Parathyroid adenoma (tissue), 2 donors: ENCODE measurements around the gene RBM4.

Source experiments
- H2AFZ ChIP-seq: fragments of 300-600 bp; sonication (generic); one replicate; pipeline ENCODE4 v1.7.0; 2017; ENCODE audit warnings: antibody characterized with exemption, mild to moderate bottlenecking
- H3K27ac ChIP-seq: fragments of 300-600 bp; sonication (generic); one replicate; pipeline ENCODE4 v1.7.0; 2017
- H3K27me3 ChIP-seq: fragments of 300-600 bp; sonication (generic); one replicate; pipeline ENCODE4 v1.7.0; 2017; ENCODE audit warnings: low read length; ENCODE audit not compliant: control insufficient read depth, insufficient read depth
- H3K36me3 ChIP-seq: fragments of 300-600 bp; sonication (generic); one replicate; pipeline ENCODE4 v1.7.0; 2017; ENCODE audit warnings: low read length; ENCODE audit not compliant: control insufficient read depth, insufficient read depth
- H3K4me1 ChIP-seq: fragments of 300-600 bp; sonication (generic); one replicate; pipeline ENCODE4 v1.7.0; 2017; ENCODE audit warnings: control low read depth
- H3K4me2 ChIP-seq: fragments of 300-600 bp; sonication (generic); one replicate; pipeline ENCODE4 v1.7.0; 2017; ENCODE audit warnings: low read length
- H3K4me3 ChIP-seq: fragments of 300-600 bp; sonication (generic); one replicate; pipeline ENCODE4 v1.7.0; 2017; ENCODE audit warnings: low read depth, low read length
- H3K79me2 ChIP-seq: fragments of 300-600 bp; sonication (generic); one replicate; pipeline ENCODE4 v1.7.0; 2017; ENCODE audit warnings: control low read depth
- H3K9ac ChIP-seq: fragments of 300-600 bp; sonication (generic); one replicate; pipeline ENCODE4 v1.7.0; 2017; ENCODE audit warnings: mild to moderate bottlenecking
- H3K9me3 ChIP-seq: fragments of 300-600 bp; sonication (generic); one replicate; pipeline ENCODE4 v1.7.0; 2017; ENCODE audit warnings: low read length; ENCODE audit not compliant: control insufficient read depth
- TF ChIP-seq, protein P1 (sequence below): fragments of 300-600 bp; sonication (generic); IDR thresholded peaks from one replicate; pipeline ENCODE4 v1.7.0; 2017; ENCODE audit warnings: antibody characterized with exemption, mild to moderate bottlenecking
- donor health status: primary hyperparathyroidism.

Gene RBM4

GRCh38 chr11:66683877-66684276 is 45.4 kb downstream of the RBM4 start:
- H3K9ac ChIP-seq, result no peak overlapping the region
- H3K27me3 ChIP-seq, result no peaks in the 10 kb centered on the region
- no peaks in the 10 kb centered on the region for H3K79me2 ChIP-seq
- H3K36me3 ChIP-seq, result no peaks in the 10 kb centered on the region
- H3K27ac ChIP-seq, result no peak overlapping the region
- no peak overlapping the region for H3K4me3 ChIP-seq
- no peak overlapping the region for H3K4me2 ChIP-seq
- no peaks in the 10 kb centered on the region for H3K4me1 ChIP-seq
- H2AFZ ChIP-seq, result no peak overlapping the region
- TF ChIP-seq, protein P1, sequence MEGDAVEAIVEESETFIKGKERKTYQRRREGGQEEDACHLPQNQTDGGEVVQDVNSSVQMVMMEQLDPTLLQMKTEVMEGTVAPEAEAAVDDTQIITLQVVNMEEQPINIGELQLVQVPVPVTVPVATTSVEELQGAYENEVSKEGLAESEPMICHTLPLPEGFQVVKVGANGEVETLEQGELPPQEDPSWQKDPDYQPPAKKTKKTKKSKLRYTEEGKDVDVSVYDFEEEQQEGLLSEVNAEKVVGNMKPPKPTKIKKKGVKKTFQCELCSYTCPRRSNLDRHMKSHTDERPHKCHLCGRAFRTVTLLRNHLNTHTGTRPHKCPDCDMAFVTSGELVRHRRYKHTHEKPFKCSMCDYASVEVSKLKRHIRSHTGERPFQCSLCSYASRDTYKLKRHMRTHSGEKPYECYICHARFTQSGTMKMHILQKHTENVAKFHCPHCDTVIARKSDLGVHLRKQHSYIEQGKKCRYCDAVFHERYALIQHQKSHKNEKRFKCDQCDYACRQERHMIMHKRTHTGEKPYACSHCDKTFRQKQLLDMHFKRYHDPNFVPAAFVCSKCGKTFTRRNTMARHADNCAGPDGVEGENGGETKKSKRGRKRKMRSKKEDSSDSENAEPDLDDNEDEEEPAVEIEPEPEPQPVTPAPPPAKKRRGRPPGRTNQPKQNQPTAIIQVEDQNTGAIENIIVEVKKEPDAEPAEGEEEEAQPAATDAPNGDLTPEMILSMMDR, result no peak
- H3K9me3 ChIP-seq, result no peaks in the 10 kb centered on the region

- H3K27ac ChIP-seq, result no peak overlapping the region
- H3K36me3 ChIP-seq, result no peaks in the 10 kb centered on the region
- no peaks in the 10 kb centered on the region for H3K27me3 ChIP-seq
- H3K9me3 ChIP-seq, result no peaks in the 10 kb centered on the region
- H3K79me2 ChIP-seq, result no peaks in the 10 kb centered on the region
- TF ChIP-seq, protein P1, result no peak
- no peak overlapping the region for H3K4me3 ChIP-seq
- H3K4me2 ChIP-seq, result no peak overlapping the region
- H3K4me1 ChIP-seq, result no peaks in the 10 kb centered on the region
- no peak overlapping the region for H2AFZ ChIP-seq
- H3K9ac ChIP-seq, result no peak overlapping the region
Observed at GRCh38 chr11:66684635-66685034, 46.1 kb downstream of the RBM4 start.

DNA sequence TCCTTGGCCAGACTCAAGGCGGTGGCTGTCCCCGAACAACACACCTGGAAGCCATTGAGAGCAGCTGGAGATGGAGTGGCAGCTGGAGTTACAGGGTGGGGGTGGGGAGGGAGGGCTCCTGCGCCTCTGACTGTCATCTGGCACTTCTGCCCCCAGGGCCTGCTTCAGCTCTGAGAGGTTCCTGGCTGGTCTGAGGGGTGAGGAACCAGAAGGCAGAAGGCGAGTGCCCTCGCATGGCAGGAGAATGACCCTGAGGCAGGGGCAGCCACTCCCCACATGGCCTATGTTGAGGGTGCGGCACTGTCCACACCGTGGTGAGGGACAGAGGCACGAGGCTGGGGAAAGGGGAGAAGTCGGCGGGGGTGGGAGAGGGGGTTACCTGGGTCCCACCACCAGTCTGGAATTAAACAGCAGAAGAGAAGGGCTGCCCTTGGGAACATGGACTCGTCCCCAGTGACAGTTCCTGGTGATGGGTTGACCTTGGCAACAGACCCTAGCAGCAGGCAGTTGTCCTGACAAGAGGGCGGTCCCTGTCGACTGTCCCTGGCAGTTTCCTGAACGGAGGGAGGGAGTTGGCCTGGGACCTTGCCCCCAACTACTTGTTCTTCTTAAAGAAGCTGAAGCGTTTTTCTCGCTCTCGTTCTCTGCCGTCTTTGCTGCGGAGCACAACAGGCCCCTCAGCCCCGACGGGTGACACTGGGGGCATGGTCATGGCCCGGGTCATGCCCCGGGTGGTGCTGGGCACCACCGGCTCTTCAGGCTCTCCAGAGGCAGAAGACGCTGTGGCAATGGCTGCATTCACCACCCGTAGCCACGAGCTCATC is 47.0 kb downstream of the RBM4 start:
- H3K4me3 ChIP-seq, result no peak overlapping the region
- TF ChIP-seq, protein P1, result no peak

DNA sequence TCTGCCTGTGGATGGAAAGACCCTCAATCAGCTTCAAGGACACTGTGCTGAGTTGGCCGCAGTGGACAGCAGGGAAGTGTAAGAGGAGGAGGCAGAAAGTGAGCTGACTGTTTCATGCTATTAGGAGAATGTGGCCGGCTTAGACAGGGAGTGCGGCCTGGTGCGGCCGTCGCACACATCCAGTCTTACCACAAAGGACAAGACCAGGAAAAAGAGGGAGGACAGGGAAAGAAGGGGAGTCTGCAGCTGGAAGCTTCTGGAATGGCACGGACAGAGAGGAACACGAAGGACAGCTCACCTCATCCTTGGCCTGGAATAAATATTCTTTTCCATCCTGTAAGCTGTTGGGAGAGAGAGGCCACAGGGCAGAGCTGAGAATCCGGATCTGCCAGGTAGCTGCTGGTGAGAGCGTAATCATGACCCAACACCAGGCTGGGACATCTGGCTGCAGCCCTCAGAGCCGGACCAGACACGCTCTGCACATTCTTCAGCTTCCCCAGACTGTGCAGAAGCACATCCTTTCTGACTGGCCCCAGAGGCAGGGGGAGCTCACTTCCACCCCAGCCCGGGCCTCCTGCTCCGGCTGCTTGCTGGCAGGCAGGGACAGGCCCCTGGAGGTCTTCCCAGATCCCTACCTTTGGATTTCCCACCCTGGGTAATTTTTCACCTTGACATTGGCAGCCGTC is 47.7 kb downstream of the RBM4 start:
- Histone ChIP-seq H3K79me2 (no peaks in the 10 kb centered on the region), H3K9me3 (no peaks in the 10 kb centered on the region), H3K36me3 (no peaks in the 10 kb centered on the region), H3K4me1 (no peaks in the 10 kb centered on the region), H3K27me3 (no peaks in the 10 kb centered on the region), H3K4me2 (no peak overlapping the region), H3K27ac (no peak overlapping the region), H3K9ac (no peak overlapping the region), H2AFZ (no peak overlapping the region), H3K4me3 (no peak overlapping the region)
- TF ChIP-seq, protein P1, result no peak

More for the DNA sequence above, 47.0 kb downstream of the RBM4 start:
- Histone ChIP-seq H3K4me2 (no peak overlapping the region), H3K9me3 (no peaks in the 10 kb centered on the region), H3K9ac (no peak overlapping the region), H2AFZ (no peak overlapping the region), H3K27me3 (no peaks in the 10 kb centered on the region), H3K4me1 (no peaks in the 10 kb centered on the region), H3K27ac (no peak overlapping the region), H3K79me2 (no peaks in the 10 kb centered on the region), H3K36me3 (no peaks in the 10 kb centered on the region)
